HepG2 (cell line): ENCODE results near the gene ELFN1. TPM values are rescaled to one million over a fixed set of nuclear protein-coding genes. Genes with fewer than 3 reads are reported as not detected.

Source experiments
- KMT2A ChIP-seq: sonication (generic); formaldehyde crosslinking; IDR thresholded peaks from 2 replicates; pipeline ENCODE4 v1.4.0; 2020; ENCODE audit warnings: missing genetic modification reagents
- MAFK ChIP-seq, 2 experiments: IDR thresholded peaks in 1 of 2; conservative IDR thresholded peaks in 1 of 2; 2 replicates each; pipeline ENCODE4 v1.6.1; 2011; ENCODE audit warnings: improper control_type of control experiment in 2 of 2, low read length in 2 of 2
- NR2F2 ChIP-seq: IDR thresholded peaks from 2 replicates; pipeline ENCODE4 v1.6.1; 2012; ENCODE audit warnings: low read depth, inconsistent platforms, borderline replicate concordance
- PREB ChIP-seq: sonication (generic); formaldehyde crosslinking; IDR thresholded peaks from 2 replicates; pipeline ENCODE4 v1.4.0; 2020; ENCODE audit warnings: missing genetic modification reagents
- RBFOX2 ChIP-seq: fragments of 200-400 bp; formaldehyde crosslinking; IDR thresholded peaks from 2 replicates; pipeline ENCODE4 v1.6.1; 2017; ENCODE audit warnings: low read depth, mild to moderate bottlenecking, low read length
- REST ChIP-seq, 2 experiments: IDR thresholded peaks; 2 replicates each; pipeline ENCODE4 v1.6.1; 2011 to 2012; ENCODE audit warnings: low read length in 2 of 2, borderline replicate concordance in 1 of 2, low read depth in 1 of 2, mild to moderate bottlenecking in 1 of 2, moderate library complexity in 1 of 2
- RFX1 ChIP-seq: fragments of 450-650 bp; IDR thresholded peaks from 2 replicates; pipeline ENCODE4 v1.6.1; 2017
- TIGD3 ChIP-seq: sonication (generic); formaldehyde crosslinking; IDR thresholded peaks from 2 replicates; pipeline ENCODE4 v1.5.1; 2020; ENCODE audit warnings: mild to moderate bottlenecking, missing genetic modification reagents, borderline replicate concordance
- ZNF121 ChIP-seq: sonication (generic); formaldehyde crosslinking; IDR thresholded peaks from 2 replicates; pipeline ENCODE4 v1.5.0; 2020; ENCODE audit warnings: mild to moderate bottlenecking, missing genetic modification reagents
- ZNF256 ChIP-seq: sonication (generic); formaldehyde crosslinking; conservative IDR thresholded peaks from 2 replicates; pipeline ENCODE4 v1.4.0; 2020; ENCODE audit warnings: missing genetic modification reagents
- ZNF280B ChIP-seq: sonication (generic); formaldehyde crosslinking; IDR thresholded peaks from 2 replicates; pipeline ENCODE4 v1.5.0; 2020; ENCODE audit warnings: missing genetic modification reagents, mild to moderate bottlenecking, borderline replicate concordance
- ZNF280D ChIP-seq: sonication (generic); formaldehyde crosslinking; IDR thresholded peaks from 2 replicates; pipeline ENCODE4 v1.5.1; 2020; ENCODE audit warnings: mild to moderate bottlenecking, missing genetic modification reagents
- ZNF547 ChIP-seq: sonication (generic); formaldehyde crosslinking; IDR thresholded peaks from 2 replicates; pipeline ENCODE4 v1.5.1; 2020; ENCODE audit warnings: mild to moderate bottlenecking, missing genetic modification reagents
- ZNF724P ChIP-seq: sonication (generic); formaldehyde crosslinking; IDR thresholded peaks from 2 replicates; pipeline ENCODE4 v1.8.0; 2022; ENCODE audit warnings: missing genetic modification reagents, borderline replicate concordance
- ZNF773 ChIP-seq: sonication (generic); formaldehyde crosslinking; IDR thresholded peaks from 2 replicates; pipeline ENCODE4 v1.4.0; 2020; ENCODE audit warnings: missing genetic modification reagents, borderline replicate concordance
- ZNF83 ChIP-seq: sonication (generic); formaldehyde crosslinking; IDR thresholded peaks from 2 replicates; pipeline ENCODE4 v1.4.0; 2020; ENCODE audit warnings: missing genetic modification reagents, mild to moderate bottlenecking, borderline replicate concordance
- polyA plus RNA-seq, 8 experiments: library from polyadenylated mRNA; depleted of rRNA in 3 of 8; stranded (reverse) in 7 of 8; unstranded in 1 of 8; fragments of >200 nt; fragmentation: Illumina TruSeq in 4 of 8; extraction: Trizol in 4 of 8; gene quantifications; 2 replicates each; pipeline versions ENCODE4 v1.2.1 to v1.2.3, GENCODE V29; 2011 to 2016; ENCODE audit warnings: low read depth in 4 of 8, missing spikeins in 1 of 8, mixed read lengths in 1 of 8; ENCODE audit not compliant: insufficient read depth in 1 of 8
- total RNA-seq, 5 experiments: library from RNA; depleted of rRNA; stranded (reverse); fragments of >200 nt; fragmentation: Illumina TruSeq; extraction: Trizol; gene quantifications; 2 replicates each; pipeline ENCODE4 v1.2.3, GENCODE V29; 2016; ENCODE audit warnings: low read depth in 1 of 5

Gene ELFN1
- total and polyA plus RNA-seq, 2 of the 13 experiments (the other 11 are each of a cell fraction or from before 2014, with no cell fraction given) = 0.13 to 0.18 TPM

- no peak for TF ChIP-seq PREB
- peak; percentile 93 for TF ChIP-seq NR2F2
- TF ChIP-seq ZNF256 (CRISPR knock-in tag) = 0 out of 2 replicates have a peak, but pooled peaks have one; percentile 52
- TF ChIP-seq ZNF83 = no peak
- TF ChIP-seq ZNF773 = no peak
- TF ChIP-seq ZNF280B (CRISPR knock-in tag) = peak; percentile 92; the same call in 1 of the 2 replicates
- TF ChIP-seq KMT2A (CRISPR knock-in tag) = no peak
- peak; percentile 43 to 89 for TF ChIP-seq REST (IDR thresholded peaks at IDR 0.05; ENCODE audit: borderline replicate concordance in 1 of 2, low read depth in 1 of 2, low read length in 2 of 2)
- peak; percentile 63; the same call in 1 of the 2 replicates for TF ChIP-seq ZNF121 (CRISPR knock-in tag)
- TF ChIP-seq MAFK (conservative IDR thresholded peaks at IDR 0.05 in 1 of 2, IDR thresholded peaks at IDR 0.05 in 1 of 2; ENCODE audit: low read length in 2 of 2) = 0 out of 4 replicates have a peak, but pooled peaks of 1 of the 2 experiments have one; percentile 17
- TF ChIP-seq ZNF547 (CRISPR knock-in tag) = no peak
- TF ChIP-seq TIGD3 (CRISPR knock-in tag) = 0 out of 2 replicates have a peak, but pooled peaks have one; percentile 57
- TF ChIP-seq RFX1 = no peak
- peak; percentile 95 for TF ChIP-seq ZNF280D (CRISPR knock-in tag)
- no peak for TF ChIP-seq RBFOX2
- 0 out of 2 replicates have a peak, but pooled peaks have one; percentile 91 for TF ChIP-seq ZNF724P (CRISPR knock-in tag)
Observed at GRCh38 chr7:1713502-1714484, 43.7 kb downstream of the ELFN1 start (continued).
